MM.1S (cell line): ENCODE measurements around the gene KLK15.

Experiments used
- DNase-seq: peaks from one replicate; pipeline ENCODE4 v3.0.0-alpha.2; 2015
- H2AFZ ChIP-seq: fragments of 300-600 bp; sonication (generic); 2 replicates; pipeline ENCODE4 v1.6.0; 2016; ENCODE audit warnings: antibody characterized with exemption, low read length
- H3F3A ChIP-seq: fragments of 300-600 bp; sonication (generic); 2 replicates; pipeline ENCODE4 v1.6.1; 2016; ENCODE audit warnings: mild to moderate bottlenecking, antibody characterized with exemption, low read length, moderate library complexity, mixed read lengths; ENCODE audit not compliant: insufficient read depth
- H3K27ac ChIP-seq: fragments of 300-600 bp; sonication (generic); 2 replicates; pipeline ENCODE4 v1.5.1; 2016; ENCODE audit warnings: mild to moderate bottlenecking, low read length
- H3K27me3 ChIP-seq: fragments of 300-600 bp; sonication (generic); replicated peaks from 2 replicates; pipeline ENCODE4 v1.6.0; 2016; ENCODE audit warnings: low read length; ENCODE audit not compliant: insufficient read depth
- H3K36me3 ChIP-seq: fragments of 300-600 bp; sonication (generic); replicated peaks from 2 replicates; pipeline ENCODE4 v1.6.1; 2016; ENCODE audit warnings: mild to moderate bottlenecking, low read length, mixed read lengths; ENCODE audit not compliant: insufficient read depth
- H3K4me1 ChIP-seq: fragments of 300-600 bp; sonication (generic); 2 replicates; pipeline ENCODE4 v1.6.1; 2016; ENCODE audit warnings: low read length, mixed read lengths
- H3K4me2 ChIP-seq: fragments of 300-600 bp; sonication (generic); 2 replicates; pipeline ENCODE4 v1.6.0; 2016; ENCODE audit warnings: low read depth, low read length
- H3K4me3 ChIP-seq: fragments of 300-600 bp; sonication (generic); 2 replicates; pipeline ENCODE4 v1.5.1; 2016; ENCODE audit warnings: low read length, mixed read lengths
- H3K79me2 ChIP-seq: fragments of 300-600 bp; sonication (generic); 2 replicates; pipeline ENCODE4 v1.6.1; 2016; ENCODE audit warnings: mixed run types, low read length, mixed read lengths
- H3K9ac ChIP-seq: fragments of 300-600 bp; sonication (generic); 2 replicates; pipeline ENCODE4 v1.6.1; 2016; ENCODE audit warnings: low read length, mixed read lengths
- H3K9me2 ChIP-seq: fragments of 300-600 bp; sonication (generic); replicated peaks from 2 replicates; pipeline ENCODE4 v1.6.1; 2016; ENCODE audit warnings: mild to moderate bottlenecking, low read length, mixed read lengths; ENCODE audit not compliant: insufficient read depth
- H3K9me3 ChIP-seq: fragments of 300-600 bp; sonication (generic); replicated peaks from 2 replicates; pipeline ENCODE4 v1.6.1; 2016; ENCODE audit warnings: mild to moderate bottlenecking, low read length, mixed read lengths; ENCODE audit not compliant: insufficient read depth
- H4K20me1 ChIP-seq: fragments of 300-600 bp; sonication (generic); 2 replicates; pipeline ENCODE4 v1.6.1; 2016; ENCODE audit warnings: mild to moderate bottlenecking, low read length, moderate library complexity, mixed read lengths; ENCODE audit not compliant: insufficient read depth
- EZH2 ChIP-seq: fragments of 300-600 bp; sonication (generic); optimal IDR thresholded peaks from 2 replicates; pipeline ENCODE3; 2017; ENCODE audit warnings: low read depth, mild to moderate bottlenecking, antibody characterized with exemption, low read length, mixed read lengths
- EZH2phosphoT487 ChIP-seq: fragments of 300-600 bp; sonication (generic); IDR thresholded peaks from 2 replicates; pipeline ENCODE4 v1.6.1; 2018; ENCODE audit warnings: antibody characterized with exemption, low read length
- TF ChIP-seq, protein P1 (sequence below): fragments of 300-600 bp; sonication (generic); IDR thresholded peaks from 2 replicates; pipeline ENCODE4 v1.5.1; 2016; ENCODE audit warnings: antibody characterized with exemption, low read length, mixed read lengths

Gene KLK15

DNA sequence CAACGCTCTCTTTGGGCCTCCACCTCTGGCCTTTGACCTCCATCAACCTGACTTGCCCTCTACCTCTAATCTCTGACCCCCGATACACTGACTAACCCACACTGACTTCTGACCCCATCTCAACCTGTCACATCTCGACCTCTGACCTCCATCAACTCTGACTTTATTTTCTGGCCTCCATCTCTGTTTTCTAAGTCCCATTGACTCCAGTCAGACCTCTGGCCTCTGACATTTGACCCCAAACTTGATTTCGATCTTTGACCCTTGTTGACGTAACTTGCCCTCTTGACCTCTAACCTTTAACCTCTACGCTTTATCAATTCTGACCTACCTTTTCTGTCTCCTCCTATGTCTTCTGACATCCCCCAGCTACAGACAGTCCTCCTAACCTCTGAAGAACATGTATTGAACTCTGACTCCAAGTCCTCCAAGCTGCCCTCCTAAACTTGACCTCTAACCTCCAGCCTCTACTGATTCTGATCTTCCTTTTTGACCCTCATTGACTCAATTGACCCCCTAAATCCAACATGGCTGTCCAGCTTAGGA is 42.4 kb downstream of the KLK15 start:
- Histone ChIP-seq H3K4me1 (peaks cover 11% of the 10 kb centered on the region; the same call in 1 of the 2 replicates), H3K4me3 (no peak overlapping the region), H3F3A (peaks cover 17% of the 10 kb centered on the region), H4K20me1 (no peaks in the 10 kb centered on the region), H3K9ac (no peak overlapping the region), H3K9me3 (no peaks in the 10 kb centered on the region), H3K27me3 (peaks cover 6% of the 10 kb centered on the region), H3K36me3 (no peaks in the 10 kb centered on the region), H3K27ac (no peak overlapping the region), H2AFZ (no peak overlapping the region), H3K4me2 (no peak overlapping the region), H3K9me2 (no peaks in the 10 kb centered on the region), H3K79me2 (no peaks in the 10 kb centered on the region)
- TF ChIP-seq, protein P1, sequence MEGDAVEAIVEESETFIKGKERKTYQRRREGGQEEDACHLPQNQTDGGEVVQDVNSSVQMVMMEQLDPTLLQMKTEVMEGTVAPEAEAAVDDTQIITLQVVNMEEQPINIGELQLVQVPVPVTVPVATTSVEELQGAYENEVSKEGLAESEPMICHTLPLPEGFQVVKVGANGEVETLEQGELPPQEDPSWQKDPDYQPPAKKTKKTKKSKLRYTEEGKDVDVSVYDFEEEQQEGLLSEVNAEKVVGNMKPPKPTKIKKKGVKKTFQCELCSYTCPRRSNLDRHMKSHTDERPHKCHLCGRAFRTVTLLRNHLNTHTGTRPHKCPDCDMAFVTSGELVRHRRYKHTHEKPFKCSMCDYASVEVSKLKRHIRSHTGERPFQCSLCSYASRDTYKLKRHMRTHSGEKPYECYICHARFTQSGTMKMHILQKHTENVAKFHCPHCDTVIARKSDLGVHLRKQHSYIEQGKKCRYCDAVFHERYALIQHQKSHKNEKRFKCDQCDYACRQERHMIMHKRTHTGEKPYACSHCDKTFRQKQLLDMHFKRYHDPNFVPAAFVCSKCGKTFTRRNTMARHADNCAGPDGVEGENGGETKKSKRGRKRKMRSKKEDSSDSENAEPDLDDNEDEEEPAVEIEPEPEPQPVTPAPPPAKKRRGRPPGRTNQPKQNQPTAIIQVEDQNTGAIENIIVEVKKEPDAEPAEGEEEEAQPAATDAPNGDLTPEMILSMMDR, result no peak
- no peak for TF ChIP-seq EZH2
- no peak for TF ChIP-seq EZH2phosphoT487
- DNase-seq, result no peak

- Histone ChIP-seq H3F3A (peaks cover 11% of the 10 kb centered on the region; the same call in 1 of the 2 replicates), H3K27ac (no peak within 1 kb of the TSS), H3K9me2 (no peaks in the 10 kb centered on the region), H4K20me1 (no peaks in the 10 kb centered on the region), H2AFZ (no peak within 1 kb of the TSS), H3K9ac (no peak within 1 kb of the TSS), H3K36me3 (no peaks in the 10 kb centered on the region), H3K9me3 (no peaks in the 10 kb centered on the region), H3K27me3 (peaks cover 12% of the 10 kb centered on the region), H3K4me2 (no peak within 1 kb of the TSS), H3K79me2 (no peaks in the 10 kb centered on the region), H3K4me1 (peaks cover 11% of the 10 kb centered on the region; the same call in 1 of the 2 replicates), H3K4me3 (no peak within 1 kb of the TSS)
- TF ChIP-seq, protein P1, result no peak
- TF ChIP-seq EZH2phosphoT487, result no peak
- DNase-seq, result no peak
These were observed 43.0 kb downstream of the KLK15 start, which contains the start of gene ACP4 for GRCh38 chr19:50790396-50790795. Gene ACP4 (plus strand): TSS chr19:50790415. CDS start chr19:50790415, 0 bp downstream.

- H3K36me3 ChIP-seq, result no peaks in the 10 kb centered on the region
- H2AFZ ChIP-seq, result no peak overlapping the region
- no peak for DNase-seq
- no peak overlapping the region for H3K4me2 ChIP-seq
- no peak overlapping the region for H3K27ac ChIP-seq
- H3F3A ChIP-seq, result no peaks in the 10 kb centered on the region
- TF ChIP-seq, protein P1, result no peak
- TF ChIP-seq EZH2, result no peak
- no peak for TF ChIP-seq EZH2phosphoT487
- no peaks in the 10 kb centered on the region for H4K20me1 ChIP-seq
- H3K79me2 ChIP-seq, result no peaks in the 10 kb centered on the region
- H3K4me3 ChIP-seq, result no peak overlapping the region
- H3K9ac ChIP-seq, result no peak overlapping the region
- H3K9me3 ChIP-seq, result no peaks in the 10 kb centered on the region
- no peaks in the 10 kb centered on the region for H3K9me2 ChIP-seq
- H3K27me3 ChIP-seq, result peaks cover 40% of the 10 kb centered on the region
- H3K4me1 ChIP-seq, result no peaks in the 10 kb centered on the region
These were observed 48.0 kb downstream of the KLK15 start for GRCh38 chr19:50785329-50785728.
